Measurements from ENCODE around the gene PCOLCE2.
A peak's percentile ranks its signal among the peaks of the same experiment; 100 is the strongest.

The PCOLCE2 gene

DNA sequence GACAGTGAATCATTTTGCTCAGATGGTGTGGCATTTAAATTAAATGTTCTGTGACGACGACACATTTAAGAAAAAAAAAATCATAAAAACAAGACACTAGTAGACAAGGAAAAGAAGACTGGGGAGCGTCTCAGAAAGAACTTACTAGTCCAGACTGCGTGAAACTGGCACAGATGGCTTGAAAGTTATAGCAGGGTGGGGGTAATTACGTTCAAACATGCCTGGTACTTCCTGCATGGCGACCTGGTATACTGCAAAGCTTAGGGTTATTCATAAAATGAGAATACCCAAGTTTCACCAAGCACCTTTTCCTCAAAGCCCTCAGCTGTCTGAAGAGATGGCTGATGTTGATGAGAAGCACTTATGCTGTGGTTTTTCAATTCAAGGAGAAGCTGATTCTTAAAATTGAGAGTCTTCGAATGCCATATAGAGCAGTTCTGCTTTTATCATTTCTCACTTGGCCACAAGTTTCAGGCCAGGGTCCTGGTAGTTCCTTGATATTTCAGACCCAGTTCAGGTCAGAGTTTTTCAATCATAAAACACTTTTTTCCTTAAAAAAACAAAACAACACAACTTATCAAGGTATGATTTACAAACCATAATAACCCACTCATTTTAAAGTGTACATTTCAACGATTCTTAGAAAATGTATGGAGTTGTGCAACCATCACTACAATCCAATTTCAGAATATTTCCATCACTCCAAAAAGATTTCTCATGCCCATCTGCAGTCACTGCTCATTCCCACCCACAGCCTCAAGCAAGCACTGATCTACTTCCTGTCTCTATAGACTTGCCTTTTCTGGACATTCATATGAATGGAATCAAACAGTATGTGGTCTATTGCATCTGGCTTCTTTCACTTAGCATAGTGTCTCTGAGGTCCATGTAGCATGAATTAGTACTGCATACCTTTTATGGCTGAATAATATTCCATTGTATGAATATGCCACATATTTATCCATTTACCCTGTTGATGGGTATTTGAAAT, 24.7 kb downstream of the PCOLCE2 start:
- H3K36me3 ChIP-seq (ENCODE audit: control insufficient read depth, insufficient read depth, low read length) = no peaks in the 10 kb centered on the region
- H3K4me1 ChIP-seq (ENCODE audit: control insufficient read depth, insufficient read depth, low read length) = peaks cover 58% of the 10 kb centered on the region
- H3K27ac ChIP-seq (ENCODE audit: low read depth, low read length) = peak overlapping the region; percentile 98
- no peak overlapping the region for H3K9ac ChIP-seq (ENCODE audit: low read depth, low read length)
- no peaks in the 10 kb centered on the region for H3K27me3 ChIP-seq (ENCODE audit: control insufficient read depth, insufficient read depth, low read length)
- no peaks in the 10 kb centered on the region for H3K9me3 ChIP-seq (ENCODE audit: control insufficient read depth, insufficient read depth, low read length)
- H3K4me3 ChIP-seq (ENCODE audit: low read depth, low read length) = peak overlapping the region; percentile 50; the same call in 1 of the 2 replicates

DNA sequence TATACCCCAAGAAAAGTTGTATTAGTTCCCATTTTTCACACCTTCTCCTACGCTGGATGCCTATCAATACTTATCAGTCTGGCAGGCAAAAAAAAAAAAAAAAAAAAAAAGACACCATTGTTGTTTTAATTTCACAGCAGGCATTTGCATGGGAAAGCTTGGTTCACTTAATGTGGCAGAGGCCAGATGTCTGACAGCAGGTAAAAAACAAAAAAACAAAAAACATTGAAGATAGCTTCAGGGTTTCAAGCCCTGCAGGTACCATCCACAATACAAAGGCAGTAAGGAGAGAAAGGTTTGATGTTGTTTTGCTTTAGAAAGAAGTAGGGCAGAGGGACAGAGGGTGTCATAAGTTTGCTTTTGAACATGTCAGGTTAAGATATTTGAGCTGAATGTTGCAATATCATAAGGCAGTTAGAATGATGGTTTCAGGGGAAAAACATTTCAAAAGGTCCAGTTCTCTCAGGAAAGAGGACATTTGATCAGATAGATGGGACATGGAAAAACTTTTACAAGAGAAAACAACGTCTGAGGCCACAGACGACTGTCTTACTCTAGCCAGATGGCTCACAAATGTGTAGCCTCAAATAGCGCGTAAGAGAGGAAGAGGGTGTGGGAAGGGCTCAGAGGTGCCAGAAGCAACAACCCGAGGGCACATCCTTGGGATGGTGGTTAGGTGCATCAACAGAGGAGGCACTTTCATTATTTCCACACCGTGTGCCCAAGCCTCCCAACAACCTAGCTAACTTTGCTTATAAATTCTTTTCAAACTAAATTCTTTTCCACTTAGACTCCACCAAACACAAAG, 25.7 kb downstream of the PCOLCE2 start:
- peak overlapping the region; percentile 98 for H3K27ac ChIP-seq (ENCODE audit: low read depth, low read length)
- H3K4me3 ChIP-seq (ENCODE audit: low read depth, low read length) = peak overlapping the region; percentile 50
- no peaks in the 10 kb centered on the region for H3K36me3 ChIP-seq (ENCODE audit: control insufficient read depth, insufficient read depth, low read length)
- no peaks in the 10 kb centered on the region for H3K27me3 ChIP-seq (ENCODE audit: control insufficient read depth, insufficient read depth, low read length)
- no peaks in the 10 kb centered on the region for H3K9me3 ChIP-seq (ENCODE audit: control insufficient read depth, insufficient read depth, low read length)
- 0 out of 2 replicates have a peak overlapping the region, but pooled peaks have one; percentile 23 for H3K9ac ChIP-seq (ENCODE audit: low read depth, low read length)
- peaks cover 58% of the 10 kb centered on the region for H3K4me1 ChIP-seq (ENCODE audit: control insufficient read depth, insufficient read depth, low read length)

DNA sequence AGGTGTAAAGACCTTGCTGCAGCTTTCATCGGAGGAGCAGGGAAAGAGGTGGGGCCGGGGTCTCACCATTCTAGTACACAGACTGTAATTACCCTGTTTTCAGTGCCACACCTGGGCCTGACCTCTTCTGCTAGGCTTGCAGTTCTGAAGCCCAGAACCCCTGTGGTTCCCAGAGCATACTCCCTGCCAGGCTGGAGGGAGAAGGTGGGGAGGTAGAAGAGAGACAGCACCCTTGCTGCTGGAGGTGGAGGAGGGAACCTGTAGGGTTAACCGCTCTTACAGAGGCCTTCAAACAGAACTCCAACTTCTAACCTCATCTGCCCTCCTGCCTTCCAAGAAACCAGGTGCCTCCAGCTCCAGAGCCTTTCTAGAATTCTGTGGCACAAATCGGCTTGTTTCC, 27.0 kb downstream of the PCOLCE2 start:
- peak overlapping the region; percentile 98 for H3K27ac ChIP-seq (ENCODE audit: low read depth, low read length)

DNA sequence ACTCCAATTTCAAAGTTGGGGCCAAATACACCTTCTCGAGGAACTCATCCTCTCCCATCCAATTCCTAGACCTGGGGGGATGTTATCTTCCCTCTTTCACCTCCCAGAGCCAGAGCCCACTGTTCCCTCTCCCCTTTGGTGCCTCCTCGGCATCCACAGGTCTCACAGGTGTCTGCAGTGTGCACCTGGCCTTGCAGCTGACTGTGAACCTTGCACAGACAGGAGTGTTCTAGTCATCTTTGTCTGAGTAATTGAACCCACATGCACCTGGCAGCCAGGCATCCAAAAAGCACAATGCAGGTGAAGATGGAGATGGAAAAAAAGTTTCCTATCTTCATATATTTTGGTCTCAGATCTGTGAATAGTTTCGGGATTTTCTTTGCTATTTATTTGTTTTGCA, 30.8 kb downstream of the PCOLCE2 start:
- H3K27me3 ChIP-seq (ENCODE audit: control insufficient read depth, insufficient read depth, low read length) = no peaks in the 10 kb centered on the region; the same call in 1 of the 2 replicates
- H3K27ac ChIP-seq (ENCODE audit: low read depth, low read length) = no peak overlapping the region
- H3K9me3 ChIP-seq (ENCODE audit: control insufficient read depth, insufficient read depth, low read length) = no peaks in the 10 kb centered on the region
- no peaks in the 10 kb centered on the region for H3K36me3 ChIP-seq (ENCODE audit: control insufficient read depth, insufficient read depth, low read length)
- no peak overlapping the region for H3K9ac ChIP-seq (ENCODE audit: low read depth, low read length)
- H3K4me1 ChIP-seq (ENCODE audit: control insufficient read depth, insufficient read depth, low read length) = peaks cover 51% of the 10 kb centered on the region
- no peak overlapping the region for H3K4me3 ChIP-seq (ENCODE audit: low read depth, low read length)

More for the DNA sequence above, 27.0 kb downstream of the PCOLCE2 start:
- Histone ChIP-seq H3K9me3 (ENCODE audit: control insufficient read depth, insufficient read depth, low read length) (no peaks in the 10 kb centered on the region), H3K9ac (ENCODE audit: low read depth, low read length) (no peak overlapping the region), H3K4me1 (ENCODE audit: control insufficient read depth, insufficient read depth, low read length) (peaks cover 63% of the 10 kb centered on the region), H3K4me3 (ENCODE audit: low read depth, low read length) (0 out of 2 replicates have a peak overlapping the region, but pooled peaks have one; percentile 20), H3K36me3 (ENCODE audit: control insufficient read depth, insufficient read depth, low read length) (no peaks in the 10 kb centered on the region), H3K27me3 (ENCODE audit: control insufficient read depth, insufficient read depth, low read length) (no peaks in the 10 kb centered on the region)

DNA sequence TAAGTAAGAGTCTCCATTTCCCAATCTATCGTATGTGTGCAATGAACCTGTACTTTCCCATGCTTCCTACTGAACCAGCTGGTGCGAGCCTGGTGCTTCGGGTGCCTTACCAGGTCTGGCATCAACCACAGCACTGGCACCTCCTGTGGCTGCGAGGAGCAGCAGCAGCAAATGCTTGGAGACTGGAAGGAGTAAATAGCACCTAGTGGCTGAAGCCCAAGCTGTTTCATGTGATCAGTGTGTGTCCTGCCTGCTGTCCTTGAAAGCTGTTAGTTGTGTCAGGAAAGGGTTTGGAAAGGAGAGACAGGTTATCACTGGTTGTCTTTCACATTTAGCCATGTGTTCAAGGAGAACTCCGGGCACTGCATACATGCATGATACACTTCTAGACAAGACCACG, 31.8 kb downstream of the PCOLCE2 start:
- Histone ChIP-seq H3K27ac (ENCODE audit: low read depth, low read length) (no peak overlapping the region), H3K36me3 (ENCODE audit: control insufficient read depth, insufficient read depth, low read length) (no peaks in the 10 kb centered on the region), H3K9ac (ENCODE audit: low read depth, low read length) (no peak overlapping the region), H3K9me3 (ENCODE audit: control insufficient read depth, insufficient read depth, low read length) (no peaks in the 10 kb centered on the region), H3K4me3 (ENCODE audit: low read depth, low read length) (no peak overlapping the region), H3K27me3 (ENCODE audit: control insufficient read depth, insufficient read depth, low read length) (no peaks in the 10 kb centered on the region; the same call in 1 of the 2 replicates), H3K4me1 (ENCODE audit: control insufficient read depth, insufficient read depth, low read length) (peaks cover 41% of the 10 kb centered on the region)

DNA sequence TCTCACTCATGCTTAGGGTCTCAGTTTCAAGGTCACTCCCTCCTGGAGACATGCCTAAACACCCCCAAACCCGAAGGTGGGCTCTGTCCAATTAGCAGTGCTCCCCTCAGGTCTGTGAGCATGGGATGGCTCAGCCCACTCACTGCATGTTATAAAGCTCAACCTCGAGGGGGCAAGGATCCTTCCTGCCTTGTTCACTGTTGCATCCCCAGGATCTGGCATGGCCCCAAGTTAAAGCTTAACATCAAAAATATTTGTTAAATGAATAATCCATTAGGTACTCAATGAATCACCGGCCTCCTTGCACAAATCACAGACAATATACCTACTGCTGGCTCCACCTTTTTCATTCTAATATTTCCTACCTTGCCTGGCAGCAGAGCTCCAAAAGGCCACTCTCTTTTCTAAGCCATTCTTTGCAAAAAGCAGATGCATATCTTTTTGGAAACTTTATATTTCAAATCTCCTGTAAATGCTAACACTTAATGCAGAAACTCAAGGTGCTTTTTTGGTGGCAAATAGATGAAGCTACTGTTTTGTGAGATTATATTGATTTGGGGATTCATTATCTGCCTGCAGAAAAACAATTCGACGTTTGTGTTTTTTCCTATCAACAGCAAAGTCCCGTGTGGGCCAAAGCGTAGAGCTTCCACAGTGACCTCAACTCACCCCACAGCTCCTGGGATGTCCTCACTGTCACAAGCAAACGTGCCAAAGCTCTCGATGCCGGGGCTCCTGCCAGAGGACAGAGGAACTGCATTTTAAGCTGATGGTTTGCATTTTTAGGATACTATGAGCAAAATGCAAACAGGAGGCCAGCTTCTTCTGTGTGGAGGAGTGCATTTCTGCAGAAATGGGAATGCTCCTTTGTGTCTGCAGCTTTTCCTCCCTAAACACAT, 35.4 kb downstream of the PCOLCE2 start:
- Histone ChIP-seq H3K9ac (ENCODE audit: low read depth, low read length) (no peak overlapping the region), H3K36me3 (ENCODE audit: control insufficient read depth, insufficient read depth, low read length) (no peaks in the 10 kb centered on the region), H3K4me1 (ENCODE audit: control insufficient read depth, insufficient read depth, low read length) (peaks cover 30% of the 10 kb centered on the region), H3K27ac (ENCODE audit: low read depth, low read length) (no peak overlapping the region), H3K4me3 (ENCODE audit: low read depth, low read length) (no peak overlapping the region), H3K27me3 (ENCODE audit: control insufficient read depth, insufficient read depth, low read length) (no peaks in the 10 kb centered on the region; the same call in 1 of the 2 replicates), H3K9me3 (ENCODE audit: control insufficient read depth, insufficient read depth, low read length) (no peaks in the 10 kb centered on the region)

DNA sequence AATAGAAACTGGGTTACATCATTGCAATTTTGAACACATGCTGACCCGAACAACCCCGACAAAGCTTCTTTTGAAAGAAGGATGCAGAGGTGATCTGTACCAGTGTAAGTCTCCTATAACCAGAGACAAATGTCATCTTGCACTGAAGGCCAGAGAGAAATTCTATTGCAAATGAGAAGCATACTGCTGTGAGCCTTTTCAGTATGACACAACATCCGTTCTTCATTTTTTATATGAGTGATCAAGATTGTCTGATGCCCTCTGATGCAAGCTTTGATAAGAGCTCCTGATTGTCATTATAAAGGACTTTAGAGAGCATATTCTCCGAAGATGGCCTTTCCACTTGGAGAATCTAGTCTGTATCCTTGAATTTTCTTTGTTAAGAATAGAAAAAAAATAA, 36.9 kb downstream of the PCOLCE2 start:
- Histone ChIP-seq H3K9me3 (ENCODE audit: control insufficient read depth, insufficient read depth, low read length) (no peaks in the 10 kb centered on the region), H3K9ac (ENCODE audit: low read depth, low read length) (no peak overlapping the region), H3K27me3 (ENCODE audit: control insufficient read depth, insufficient read depth, low read length) (no peaks in the 10 kb centered on the region; the same call in 1 of the 2 replicates), H3K27ac (ENCODE audit: low read depth, low read length) (no peak overlapping the region), H3K4me1 (ENCODE audit: control insufficient read depth, insufficient read depth, low read length) (peaks cover 25% of the 10 kb centered on the region), H3K36me3 (ENCODE audit: control insufficient read depth, insufficient read depth, low read length) (peaks cover 4% of the 10 kb centered on the region; the same call in 1 of the 2 replicates), H3K4me3 (ENCODE audit: low read depth, low read length) (no peak overlapping the region)

DNA sequence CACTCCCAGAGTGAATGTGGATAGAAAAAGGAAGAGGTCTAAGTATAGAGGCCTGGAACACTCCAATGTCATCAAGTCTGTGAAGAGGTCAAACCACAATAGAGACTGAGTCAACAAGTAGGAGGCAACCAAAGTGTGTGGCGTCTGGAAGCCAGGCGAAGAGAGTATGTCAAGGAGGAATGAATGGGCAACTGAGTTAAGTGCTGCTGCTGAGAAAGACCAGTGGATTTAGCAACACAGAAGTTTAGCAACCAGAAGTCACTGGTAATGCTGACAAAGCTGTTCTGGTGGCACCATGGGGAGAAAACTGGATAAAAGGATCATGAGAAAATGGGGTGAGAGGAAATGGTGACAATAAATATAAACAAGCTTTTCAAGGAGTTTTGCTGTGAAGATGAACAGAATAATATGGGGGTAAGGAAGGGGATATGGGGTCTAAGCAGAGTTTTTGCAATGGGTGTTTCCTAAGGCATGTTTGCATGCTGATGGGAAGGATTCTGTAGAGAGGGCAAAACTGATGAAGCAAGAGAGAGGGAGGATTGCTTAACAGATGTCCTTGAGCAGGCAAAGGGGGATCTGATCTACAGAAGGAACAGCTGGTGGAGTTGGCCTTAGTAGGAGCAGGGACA, 38.4 kb downstream of the PCOLCE2 start:
- peaks cover 4% of the 10 kb centered on the region; the same call in 1 of the 2 replicates for H3K36me3 ChIP-seq (ENCODE audit: control insufficient read depth, insufficient read depth, low read length)
- no peak overlapping the region for H3K9ac ChIP-seq (ENCODE audit: low read depth, low read length)
- no peak overlapping the region for H3K4me3 ChIP-seq (ENCODE audit: low read depth, low read length)
- H3K27me3 ChIP-seq (ENCODE audit: control insufficient read depth, insufficient read depth, low read length) = no peaks in the 10 kb centered on the region; the same call in 1 of the 2 replicates
- H3K27ac ChIP-seq (ENCODE audit: low read depth, low read length) = no peak overlapping the region
- H3K9me3 ChIP-seq (ENCODE audit: control insufficient read depth, insufficient read depth, low read length) = no peaks in the 10 kb centered on the region
- H3K4me1 ChIP-seq (ENCODE audit: control insufficient read depth, insufficient read depth, low read length) = peaks cover 18% of the 10 kb centered on the region

DNA sequence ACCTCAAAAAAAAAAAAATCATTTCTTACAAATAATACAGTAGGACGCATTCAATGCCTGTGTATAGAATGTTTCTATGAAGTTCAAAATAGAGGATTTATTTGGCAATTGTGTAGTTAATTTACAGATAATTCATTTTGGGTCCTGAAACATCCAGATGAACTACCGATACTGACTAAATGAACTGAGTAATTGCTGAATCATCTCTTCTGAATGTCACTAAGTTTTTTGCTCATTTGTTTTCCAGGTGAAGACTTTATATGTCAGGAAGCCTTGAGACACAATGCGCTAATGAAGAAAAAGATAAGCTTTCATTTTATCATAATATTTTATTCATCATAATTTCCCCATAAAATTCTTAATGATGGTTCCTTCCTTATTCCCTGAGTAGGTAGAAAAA, 39.7 kb downstream of the PCOLCE2 start:
- no peak overlapping the region for H3K4me3 ChIP-seq (ENCODE audit: low read depth, low read length)
- no peak overlapping the region for H3K9ac ChIP-seq (ENCODE audit: low read depth, low read length)
- H3K9me3 ChIP-seq (ENCODE audit: control insufficient read depth, insufficient read depth, low read length) = no peaks in the 10 kb centered on the region
- peaks cover 15% of the 10 kb centered on the region for H3K4me1 ChIP-seq (ENCODE audit: control insufficient read depth, insufficient read depth, low read length)
- H3K27me3 ChIP-seq (ENCODE audit: control insufficient read depth, insufficient read depth, low read length) = no peaks in the 10 kb centered on the region
- peaks cover 4% of the 10 kb centered on the region; the same call in 1 of the 2 replicates for H3K36me3 ChIP-seq (ENCODE audit: control insufficient read depth, insufficient read depth, low read length)
- no peak overlapping the region for H3K27ac ChIP-seq (ENCODE audit: low read depth, low read length)
